Mucosa of rectum (tissue), 2 donors: ENCODE measurements around the gene VSIG4.

Source experiments
- H3K27ac ChIP-seq, 2 donors: one replicate each; pipeline ENCODE4 v1.7.0; 2013; ENCODE audit warnings: inconsistent platforms in 2 of 2, low read depth in 2 of 2, low read length in 2 of 2
- H3K27me3 ChIP-seq, 2 donors: one replicate each; pipeline ENCODE4 v1.7.0; 2013; ENCODE audit warnings: low read length in 2 of 2; ENCODE audit not compliant: control insufficient read depth in 2 of 2, insufficient read depth in 2 of 2
- H3K36me3 ChIP-seq, 2 donors: one replicate each; pipeline ENCODE4 v1.7.0; 2013; ENCODE audit warnings: low read length in 2 of 2; ENCODE audit not compliant: control insufficient read depth in 2 of 2, insufficient read depth in 2 of 2
- H3K4me1 ChIP-seq, 2 donors: one replicate each; pipeline ENCODE4 v1.7.0; 2013; ENCODE audit warnings: low read length in 2 of 2, mild to moderate bottlenecking in 1 of 2; ENCODE audit not compliant: control insufficient read depth in 2 of 2, insufficient read depth in 2 of 2
- H3K4me3 ChIP-seq, 2 donors: one replicate each; pipeline ENCODE4 v1.7.0; 2013; ENCODE audit warnings: low read length in 2 of 2
- H3K9ac ChIP-seq, 2 donors: one replicate each; pipeline ENCODE4 v1.7.0; 2013; ENCODE audit warnings: low read length in 2 of 2, low read depth in 1 of 2, mild to moderate bottlenecking in 1 of 2
- H3K9me3 ChIP-seq, 2 donors: one replicate each; pipeline ENCODE4 v1.7.0; 2013; ENCODE audit warnings: low read length in 2 of 2; ENCODE audit not compliant: control insufficient read depth in 2 of 2
- donor health status: healthy.
- donor health status: Normal muscosa, but diverticular disease.

The VSIG4 gene

GRCh38 chrX:66024570-66024969, 15.3 kb downstream of the VSIG4 start:
- Histone ChIP-seq H3K27ac (no peak overlapping the region), H3K9me3 (no peaks in the 10 kb centered on the region), H3K27me3 (no peaks in the 10 kb centered on the region), H3K4me3 (no peak overlapping the region), H3K9ac (no peak overlapping the region), H3K36me3 (no peaks in the 10 kb centered on the region), H3K4me1 (peaks cover 0 to 2% of the 10 kb centered on the region in 2 donors)

- H3K4me1 ChIP-seq = peaks cover 0 to 2% of the 10 kb centered on the region in 2 donors
- no peak overlapping the region for H3K27ac ChIP-seq
- H3K9ac ChIP-seq = no peak overlapping the region
- no peaks in the 10 kb centered on the region for H3K36me3 ChIP-seq
- no peaks in the 10 kb centered on the region for H3K27me3 ChIP-seq
- H3K9me3 ChIP-seq = no peaks in the 10 kb centered on the region
- H3K4me3 ChIP-seq = no peak overlapping the region
Observed at GRCh38 chrX:66024092-66024467, 15.8 kb downstream of the VSIG4 start.

GRCh38 chrX:66023385-66024091, 16.3 kb downstream of the VSIG4 start:
- Histone ChIP-seq H3K9me3 (no peaks in the 10 kb centered on the region), H3K36me3 (no peaks in the 10 kb centered on the region), H3K27me3 (peaks cover 0 to under 1% of the 10 kb centered on the region in 2 donors), H3K4me3 (no peak overlapping the region), H3K27ac (no peak overlapping the region), H3K4me1 (peaks cover 0 to 2% of the 10 kb centered on the region in 2 donors), H3K9ac (no peak overlapping the region)

- H3K27me3 ChIP-seq = peaks cover 0 to 2% of the 10 kb centered on the region in 2 donors
- no peak overlapping the region for H3K4me3 ChIP-seq
- H3K36me3 ChIP-seq = no peaks in the 10 kb centered on the region
- H3K4me1 ChIP-seq = peaks cover 0 to 2% of the 10 kb centered on the region in 2 donors
- no peaks in the 10 kb centered on the region for H3K9me3 ChIP-seq
- no peak overlapping the region for H3K27ac ChIP-seq
- H3K9ac ChIP-seq = no peak overlapping the region
Observed at GRCh38 chrX:66022632-66023384, 17.1 kb downstream of the VSIG4 start.

GRCh38 chrX:66021765-66022631, 17.9 kb downstream of the VSIG4 start:
- H3K9me3 ChIP-seq = no peaks in the 10 kb centered on the region
- H3K9ac ChIP-seq = no peak overlapping the region
- H3K27me3 ChIP-seq = peaks cover 0 to 4% of the 10 kb centered on the region in 2 donors
- H3K27ac ChIP-seq = no peak overlapping the region
- H3K4me3 ChIP-seq = no peak overlapping the region
- no peaks in the 10 kb centered on the region for H3K36me3 ChIP-seq
- peaks cover 0 to 6% of the 10 kb centered on the region in 2 donors for H3K4me1 ChIP-seq

GRCh38 chrX:66021401-66021764, 18.5 kb downstream of the VSIG4 start:
- Histone ChIP-seq H3K27ac (no peak overlapping the region), H3K9ac (no peak overlapping the region), H3K4me1 (peaks cover 0 to 6% of the 10 kb centered on the region in 2 donors)

GRCh38 chrX:66020631-66021334, 19.1 kb downstream of the VSIG4 start:
- H3K27me3 ChIP-seq = peaks cover 0 to 4% of the 10 kb centered on the region in 2 donors
- no peaks in the 10 kb centered on the region for H3K9me3 ChIP-seq
- H3K4me1 ChIP-seq = peaks cover 0 to 6% of the 10 kb centered on the region in 2 donors
- no peak overlapping the region for H3K27ac ChIP-seq
- H3K4me3 ChIP-seq = no peak overlapping the region
- H3K36me3 ChIP-seq = no peaks in the 10 kb centered on the region
- no peak overlapping the region for H3K9ac ChIP-seq

More at GRCh38 chrX:66021401-66021764, 18.5 kb downstream of the VSIG4 start:
- Histone ChIP-seq H3K4me3 (no peak overlapping the region), H3K9me3 (no peaks in the 10 kb centered on the region), H3K36me3 (no peaks in the 10 kb centered on the region), H3K27me3 (peaks cover 0 to 4% of the 10 kb centered on the region in 2 donors)

GRCh38 chrX:66019974-66020373, 19.9 kb downstream of the VSIG4 start:
- H3K4me1 ChIP-seq = peaks cover 0 to 6% of the 10 kb centered on the region in 2 donors
- H3K27me3 ChIP-seq = peaks cover 0 to 4% of the 10 kb centered on the region in 2 donors
- no peak overlapping the region for H3K4me3 ChIP-seq
- no peak overlapping the region for H3K9ac ChIP-seq
- H3K9me3 ChIP-seq = no peaks in the 10 kb centered on the region
- H3K27ac ChIP-seq = no peak overlapping the region
- no peaks in the 10 kb centered on the region for H3K36me3 ChIP-seq

GRCh38 chrX:66019310-66019652, 20.6 kb downstream of the VSIG4 start:
- Histone ChIP-seq H3K36me3 (no peaks in the 10 kb centered on the region), H3K27me3 (peaks cover 0 to 4% of the 10 kb centered on the region in 2 donors), H3K4me1 (peaks cover 0 to 6% of the 10 kb centered on the region in 2 donors), H3K9me3 (no peaks in the 10 kb centered on the region), H3K27ac (no peak overlapping the region), H3K9ac (no peak overlapping the region), H3K4me3 (no peak overlapping the region)
